ENCODE data around the gene PIP4P1.

PIP4P1 gene

DNA sequence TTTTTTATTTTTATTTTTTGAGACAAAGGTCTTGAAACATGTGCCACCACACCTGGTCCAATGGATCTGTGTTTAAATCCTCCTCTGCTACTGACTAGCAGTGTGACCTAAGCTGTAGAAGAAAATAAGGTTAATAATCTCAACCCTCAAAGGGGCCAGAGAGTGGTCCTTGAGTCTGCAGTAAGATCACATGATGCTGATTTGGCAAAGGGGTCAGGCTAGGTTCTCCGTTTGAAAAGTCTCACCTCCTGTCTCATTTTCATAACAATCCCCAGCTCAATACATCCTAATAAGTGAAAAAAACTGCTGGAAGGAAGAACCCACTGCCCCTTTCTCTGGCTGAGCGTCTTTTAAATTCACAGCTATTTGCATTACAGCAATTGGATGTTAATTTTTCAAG lies 40.0 kb downstream of the PIP4P1 start:
- ATAC-seq (replicated peaks), result no peak
- no peaks in the 10 kb centered on the region for H3K4me1 Mint-ChIP-seq (ENCODE audit: low read depth in 2 of 2)
- no peaks in the 10 kb centered on the region for H3K36me3 Mint-ChIP-seq (ENCODE audit: insufficient read depth)
- H3K9me3 Mint-ChIP-seq, result no peaks in the 10 kb centered on the region
- DNase-seq, result no peak
- H3K27me3 Mint-ChIP-seq, result no peaks in the 10 kb centered on the region
- no peak overlapping the region for H3K27ac Mint-ChIP-seq
- H3K4me3 Mint-ChIP-seq, result no peak overlapping the region

DNA sequence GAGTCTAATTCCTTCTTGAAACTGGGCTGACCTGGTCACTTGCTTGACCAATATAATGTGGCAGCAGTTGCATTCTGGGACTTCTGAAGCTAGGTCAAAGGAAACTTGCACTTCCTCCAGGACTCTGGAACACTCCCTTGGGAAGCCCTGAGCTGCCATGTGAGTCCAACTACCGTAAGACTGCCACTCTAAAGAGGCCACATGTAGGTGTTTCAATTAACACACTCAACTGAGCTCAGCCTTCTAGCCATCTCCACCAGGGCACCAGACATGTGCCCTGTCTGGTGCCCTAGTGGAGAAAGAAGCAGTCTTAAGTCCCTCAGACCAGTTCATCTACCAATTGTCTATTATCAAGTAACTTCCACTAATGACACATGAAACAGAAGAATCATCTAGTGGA lies 41.8 kb downstream of the PIP4P1 start:
- no peaks in the 10 kb centered on the region for H3K27me3 Mint-ChIP-seq
- DNase-seq (no peak), ATAC-seq (replicated peaks) (no peak)
- H3K36me3 Mint-ChIP-seq (ENCODE audit: insufficient read depth), result no peaks in the 10 kb centered on the region
- H3K4me1 Mint-ChIP-seq (ENCODE audit: low read depth in 2 of 2), result peaks cover 2 to 5% of the 10 kb centered on the region in 2 donors
- no peak overlapping the region for H3K27ac Mint-ChIP-seq
- no peak overlapping the region for H3K4me3 Mint-ChIP-seq
- no peaks in the 10 kb centered on the region for H3K9me3 Mint-ChIP-seq

DNA sequence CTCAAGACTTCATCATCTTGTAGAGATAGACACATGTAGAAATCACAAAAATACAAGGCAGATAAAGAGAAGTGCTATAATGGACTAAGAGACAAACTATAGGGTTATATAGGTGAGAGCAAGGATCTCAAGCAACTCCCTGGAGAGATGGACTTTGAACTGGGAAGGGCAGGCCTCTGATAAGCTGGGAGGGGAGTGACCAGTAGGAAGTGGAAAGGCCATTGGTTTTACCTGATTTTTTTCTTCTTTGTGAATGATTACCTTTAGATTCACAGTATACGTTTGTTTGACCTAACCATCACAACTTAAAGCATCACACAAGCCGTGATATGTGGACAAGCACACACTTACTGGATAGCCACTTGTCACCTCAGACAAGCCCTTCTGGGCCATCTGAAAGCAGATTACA lies 42.7 kb downstream of the PIP4P1 start:
- Mint-ChIP-seq H3K36me3 (ENCODE audit: insufficient read depth) (peaks cover 3% of the 10 kb centered on the region), H3K27me3 (no peaks in the 10 kb centered on the region), H3K4me3 (no peak overlapping the region), H3K4me1 (ENCODE audit: low read depth in 2 of 2) (peaks cover 6 to 13% of the 10 kb centered on the region in 2 donors), H3K9me3 (no peaks in the 10 kb centered on the region), H3K27ac (no peak overlapping the region)
- ATAC-seq (replicated peaks) (no peak), DNase-seq (no peak)

DNA sequence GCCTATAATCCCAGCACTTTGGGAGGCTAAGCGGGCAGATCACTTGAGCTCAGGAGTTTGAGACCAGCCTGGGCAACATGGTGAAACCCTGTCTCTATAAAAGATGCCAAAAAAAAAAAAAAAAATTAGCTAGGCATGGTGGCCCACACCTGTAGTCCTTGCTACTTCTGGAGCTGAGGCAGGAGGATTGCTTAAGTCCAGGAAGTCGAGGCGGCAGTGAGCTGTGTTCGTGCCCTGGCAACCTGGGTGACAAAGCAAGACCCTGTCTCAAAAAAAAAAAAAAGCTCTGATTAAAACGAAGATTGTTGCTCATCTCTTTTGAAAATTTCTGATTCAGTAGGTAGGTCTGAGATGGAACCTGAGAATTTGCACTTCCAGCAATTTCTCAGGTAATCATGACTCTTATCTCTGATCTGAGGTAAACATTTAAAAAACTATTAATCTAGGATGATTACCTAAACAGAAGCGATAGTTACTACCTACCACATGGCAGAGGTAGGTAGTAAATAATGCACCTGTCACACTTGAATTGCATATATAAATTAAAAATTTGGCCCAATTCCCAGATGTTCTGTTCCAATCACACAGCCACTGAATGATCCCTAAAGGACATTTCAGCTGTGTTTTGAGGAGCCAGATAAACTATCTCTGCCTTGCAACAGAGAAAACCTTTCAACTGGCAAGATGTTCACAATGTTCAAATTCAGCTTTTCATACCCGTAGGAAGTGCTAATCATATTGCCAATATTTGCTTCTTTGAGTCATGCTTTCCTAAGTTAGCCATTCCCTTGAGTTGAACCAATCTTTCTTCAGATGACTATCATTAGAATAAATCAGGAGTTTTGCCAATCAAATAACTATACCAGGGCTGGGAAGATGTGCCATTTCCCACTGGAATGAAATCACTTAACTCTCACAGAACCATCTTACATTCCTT lies 43.7 kb downstream of the PIP4P1 start:
- ATAC-seq (replicated peaks) (no peak), DNase-seq (no peak)
- H3K4me1 Mint-ChIP-seq (ENCODE audit: low read depth in 2 of 2), result peaks cover 11 to 18% of the 10 kb centered on the region in 2 donors
- H3K36me3 Mint-ChIP-seq (ENCODE audit: insufficient read depth), result peaks cover 5% of the 10 kb centered on the region
- no peaks in the 10 kb centered on the region for H3K9me3 Mint-ChIP-seq
- H3K27ac Mint-ChIP-seq, result no peak overlapping the region
- H3K4me3 Mint-ChIP-seq, result no peak overlapping the region
- H3K27me3 Mint-ChIP-seq, result no peaks in the 10 kb centered on the region

DNA sequence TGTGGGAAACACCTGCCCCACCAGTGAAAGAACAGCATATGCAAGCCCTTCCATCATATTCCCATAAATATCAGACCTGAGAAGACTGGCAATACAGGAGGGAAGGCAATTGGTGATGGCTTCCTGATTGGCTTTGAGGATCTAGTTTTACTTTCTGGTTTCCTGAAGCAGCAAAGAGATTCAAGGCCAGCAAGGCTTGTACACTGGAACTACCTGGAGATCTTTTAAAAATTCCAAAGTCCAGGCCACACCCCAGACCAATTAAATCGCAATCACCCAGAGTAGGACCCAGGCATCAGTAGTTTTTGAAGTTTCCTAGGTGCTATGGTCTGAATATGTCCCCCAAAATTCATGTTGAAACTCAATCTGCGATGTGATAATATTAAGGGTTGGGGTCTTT lies 45.0 kb downstream of the PIP4P1 start:
- no peak for ATAC-seq (replicated peaks)
- DNase-seq, result no peak
- Mint-ChIP-seq H3K36me3 (ENCODE audit: insufficient read depth) (peaks cover 5% of the 10 kb centered on the region), H3K4me1 (ENCODE audit: low read depth in 2 of 2) (peaks cover 13 to 27% of the 10 kb centered on the region in 2 donors), H3K27me3 (no peaks in the 10 kb centered on the region), H3K27ac (peak overlapping the region in 1 of 2 donors; percentile 15), H3K9me3 (no peaks in the 10 kb centered on the region), H3K4me3 (no peak overlapping the region)

DNA sequence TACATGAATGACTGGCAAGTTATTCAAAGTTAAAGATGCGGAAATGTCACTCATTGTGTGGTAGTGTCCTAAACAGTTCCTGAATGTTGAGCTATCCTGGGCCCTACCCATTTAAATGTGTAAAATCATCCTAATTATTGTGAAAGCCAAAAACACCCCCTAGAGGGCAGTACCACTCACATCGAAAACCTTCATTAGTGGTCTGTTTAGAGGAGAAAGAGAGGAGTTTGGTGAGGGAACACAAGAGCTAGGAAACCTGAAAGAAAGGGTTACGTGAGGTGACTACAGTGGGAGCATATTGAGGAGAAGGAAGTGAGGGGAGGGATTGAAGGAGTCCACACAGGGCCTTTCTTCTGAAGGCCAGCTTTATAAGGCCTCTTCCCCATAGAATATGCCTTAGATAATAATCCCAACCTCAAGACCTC lies 45.4 kb downstream of the PIP4P1 start:
- ATAC-seq (replicated peaks) (peak; percentile 18), DNase-seq (peak; percentile 32 to 52 (median 36))
- Mint-ChIP-seq H3K27me3 (no peaks in the 10 kb centered on the region), H3K27ac (peak overlapping the region in 1 of 2 donors; percentile 15), H3K4me3 (no peak overlapping the region), H3K4me1 (ENCODE audit: low read depth in 2 of 2) (peaks cover 18 to 31% of the 10 kb centered on the region in 2 donors), H3K36me3 (ENCODE audit: insufficient read depth) (peaks cover 5% of the 10 kb centered on the region), H3K9me3 (no peaks in the 10 kb centered on the region)

DNA sequence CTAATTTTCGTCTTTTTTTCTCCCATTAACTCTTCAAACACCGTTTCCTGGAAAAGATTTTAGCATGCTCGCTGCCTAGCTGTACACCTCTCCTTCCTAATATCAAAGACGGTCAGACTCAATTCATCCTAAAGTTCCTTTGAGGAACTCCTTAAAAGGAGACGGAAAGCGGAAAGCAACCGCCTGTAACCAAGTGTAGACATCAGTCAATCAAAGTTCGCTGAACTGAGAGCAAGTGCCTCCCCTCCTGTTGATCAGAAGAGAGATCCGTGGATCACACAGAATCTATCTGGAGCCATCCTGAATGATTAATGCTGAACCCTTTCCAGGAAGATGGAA lies 47.5 kb downstream of the PIP4P1 start:
- peak overlapping the region; percentile 88 to 94 for H3K4me3 Mint-ChIP-seq
- DNase-seq, result peak; percentile 8 to 19 (median 12)
- no peaks in the 10 kb centered on the region for H3K27me3 Mint-ChIP-seq
- H3K36me3 Mint-ChIP-seq (ENCODE audit: insufficient read depth), result peaks cover 5% of the 10 kb centered on the region
- no peaks in the 10 kb centered on the region for H3K9me3 Mint-ChIP-seq
- peak; percentile 14 for ATAC-seq (replicated peaks)
- H3K4me1 Mint-ChIP-seq (ENCODE audit: low read depth in 2 of 2), result peaks cover 24 to 42% of the 10 kb centered on the region in 2 donors
- peak overlapping the region; percentile 94 to 98 for H3K27ac Mint-ChIP-seq

DNA sequence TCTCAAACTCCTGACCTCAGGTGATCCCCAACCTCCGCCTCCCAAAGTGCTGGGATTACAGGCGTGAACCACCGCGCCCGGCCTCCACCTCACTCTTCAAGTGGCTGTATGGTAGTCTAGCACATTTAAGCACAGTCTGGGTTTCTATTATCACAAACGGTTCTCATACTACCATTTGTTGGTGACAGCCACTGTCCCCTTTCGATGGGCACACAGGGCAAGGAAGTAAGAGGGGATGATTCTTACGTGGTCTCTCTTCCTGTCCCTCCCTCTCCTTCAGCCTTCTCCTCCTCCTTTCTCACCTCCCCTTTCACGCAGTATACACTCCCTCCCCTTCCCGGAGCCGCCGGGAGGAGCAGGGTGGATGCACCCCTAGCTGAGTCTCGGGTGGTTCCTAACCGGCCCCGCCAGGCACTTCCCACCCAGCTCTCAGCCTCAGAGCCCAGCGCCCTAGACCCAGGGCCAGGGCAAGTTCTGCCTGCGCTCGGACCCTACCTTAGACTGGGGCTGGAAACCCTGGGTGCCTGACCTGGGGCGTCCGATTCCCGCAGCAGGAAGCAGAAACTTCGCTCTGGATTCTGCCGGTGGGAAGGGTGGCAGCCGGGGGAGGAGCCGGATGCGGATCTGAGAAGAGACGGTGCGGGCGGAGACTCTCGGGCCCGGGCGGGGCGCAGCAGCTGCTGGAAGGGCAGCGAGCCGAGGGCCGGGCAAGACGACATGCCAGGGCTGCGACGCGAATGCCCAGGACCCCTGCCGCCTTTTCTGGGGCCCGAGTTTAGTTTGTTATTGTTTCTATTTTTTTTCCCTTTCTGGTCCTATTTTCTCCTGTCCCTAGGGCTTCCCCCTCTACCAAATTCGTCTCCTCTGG lies 48.1 kb downstream of the PIP4P1 start, which contains the start of gene TEP1:
Gene TEP1 (minus strand): TSS at position 626 of the 868 bp plus-strand sequence. CDS start 5,062 bp downstream, outside the sequence.
- peak within 1 kb of the TSS; percentile 94 to 98 for H3K27ac Mint-ChIP-seq
- peak; percentile 71 for ATAC-seq (replicated peaks)
- no peaks in the 10 kb centered on the region for H3K27me3 Mint-ChIP-seq
- DNase-seq, result peak; percentile 56 to 67 (median 59)
- peaks cover 5% of the 10 kb centered on the region for H3K36me3 Mint-ChIP-seq (ENCODE audit: insufficient read depth)
- H3K9me3 Mint-ChIP-seq, result no peaks in the 10 kb centered on the region
- H3K4me1 Mint-ChIP-seq (ENCODE audit: low read depth in 2 of 2), result peaks cover 24 to 45% of the 10 kb centered on the region in 2 donors
- H3K4me3 Mint-ChIP-seq, result peak within 1 kb of the TSS; percentile 88 to 94

DNA sequence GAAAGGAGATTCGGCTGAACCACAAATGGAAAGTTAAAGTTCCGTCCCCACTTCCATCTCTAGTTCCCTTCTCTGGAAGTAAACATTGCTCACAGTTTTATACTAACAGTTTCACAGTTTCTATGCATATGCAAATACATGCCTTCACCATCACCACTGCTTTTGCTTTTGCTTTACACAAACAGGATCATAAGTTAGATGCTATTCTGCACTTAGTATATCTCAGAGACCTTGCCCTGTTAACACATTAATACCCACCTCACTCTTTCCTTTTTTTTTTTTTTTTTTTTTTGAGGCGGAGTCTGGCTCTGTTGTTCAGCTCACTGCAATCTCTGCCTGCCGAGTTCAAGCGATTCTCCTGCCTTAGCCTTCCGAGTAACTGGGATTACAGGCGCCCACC lies 48.8 kb downstream of the PIP4P1 start:
- ATAC-seq (replicated peaks) (peak; percentile 58), DNase-seq (no peak)
- Mint-ChIP-seq H3K27me3 (no peaks in the 10 kb centered on the region), H3K9me3 (no peaks in the 10 kb centered on the region), H3K36me3 (ENCODE audit: insufficient read depth) (peaks cover 7% of the 10 kb centered on the region), H3K27ac (peak overlapping the region; percentile 94 to 98), H3K4me3 (peak overlapping the region; percentile 88 to 94), H3K4me1 (ENCODE audit: low read depth in 2 of 2) (peaks cover 28 to 50% of the 10 kb centered on the region in 2 donors)

DNA sequence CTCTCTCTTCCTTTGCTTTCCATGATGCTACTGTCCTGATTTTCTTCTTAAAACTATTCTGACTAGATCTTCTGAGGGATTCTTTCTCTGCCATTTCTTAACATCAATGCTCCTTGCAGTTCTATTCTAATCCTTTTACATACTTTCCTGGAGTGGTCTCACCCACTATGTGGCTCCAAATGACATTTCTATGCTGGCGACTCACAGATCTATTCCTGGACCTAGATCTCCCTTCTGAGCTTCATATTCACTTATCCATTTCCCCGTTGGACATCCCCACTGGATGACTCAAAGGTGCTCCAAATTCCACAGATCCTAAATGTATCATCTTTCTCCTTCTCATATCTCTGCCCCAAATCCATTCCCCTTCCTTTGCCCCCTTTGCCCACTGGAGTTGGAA lies 52.0 kb downstream of the PIP4P1 start:
- H3K9me3 Mint-ChIP-seq, result no peaks in the 10 kb centered on the region
- ATAC-seq (replicated peaks) (no peak), DNase-seq (no peak)
- peaks cover 35% of the 10 kb centered on the region for H3K36me3 Mint-ChIP-seq (ENCODE audit: insufficient read depth)
- H3K27me3 Mint-ChIP-seq, result no peaks in the 10 kb centered on the region
- H3K4me3 Mint-ChIP-seq, result no peak overlapping the region
- H3K4me1 Mint-ChIP-seq (ENCODE audit: low read depth in 2 of 2), result peaks cover 35 to 54% of the 10 kb centered on the region in 2 donors
- peak overlapping the region; percentile 2 to 47 for H3K27ac Mint-ChIP-seq

Data from effector memory CD8-positive, alpha-beta T cell (primary cell).